ENCODE data around the gene DHRSX.

DNA sequence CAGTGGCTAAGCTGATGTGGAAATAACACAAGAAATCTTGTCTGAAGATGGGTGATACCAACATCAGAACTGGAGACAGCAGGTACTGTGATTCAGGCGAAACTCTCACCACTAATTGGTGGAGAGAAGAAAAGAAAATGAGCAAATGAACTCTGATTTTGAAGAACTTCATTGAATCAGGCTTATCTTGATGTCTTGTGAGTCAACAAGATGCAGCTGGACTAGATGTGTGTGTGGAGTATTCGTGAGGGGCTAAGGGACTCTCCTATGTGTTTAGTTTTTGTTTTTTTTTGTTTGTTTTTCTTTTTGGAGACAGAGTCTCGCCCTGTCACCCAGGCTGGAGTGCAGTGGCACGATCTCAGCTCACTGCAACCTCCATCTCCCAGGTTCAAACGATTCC is 131.6 kb downstream of the DHRSX start:
- TF ChIP-seq, protein P1, sequence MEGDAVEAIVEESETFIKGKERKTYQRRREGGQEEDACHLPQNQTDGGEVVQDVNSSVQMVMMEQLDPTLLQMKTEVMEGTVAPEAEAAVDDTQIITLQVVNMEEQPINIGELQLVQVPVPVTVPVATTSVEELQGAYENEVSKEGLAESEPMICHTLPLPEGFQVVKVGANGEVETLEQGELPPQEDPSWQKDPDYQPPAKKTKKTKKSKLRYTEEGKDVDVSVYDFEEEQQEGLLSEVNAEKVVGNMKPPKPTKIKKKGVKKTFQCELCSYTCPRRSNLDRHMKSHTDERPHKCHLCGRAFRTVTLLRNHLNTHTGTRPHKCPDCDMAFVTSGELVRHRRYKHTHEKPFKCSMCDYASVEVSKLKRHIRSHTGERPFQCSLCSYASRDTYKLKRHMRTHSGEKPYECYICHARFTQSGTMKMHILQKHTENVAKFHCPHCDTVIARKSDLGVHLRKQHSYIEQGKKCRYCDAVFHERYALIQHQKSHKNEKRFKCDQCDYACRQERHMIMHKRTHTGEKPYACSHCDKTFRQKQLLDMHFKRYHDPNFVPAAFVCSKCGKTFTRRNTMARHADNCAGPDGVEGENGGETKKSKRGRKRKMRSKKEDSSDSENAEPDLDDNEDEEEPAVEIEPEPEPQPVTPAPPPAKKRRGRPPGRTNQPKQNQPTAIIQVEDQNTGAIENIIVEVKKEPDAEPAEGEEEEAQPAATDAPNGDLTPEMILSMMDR (conservative IDR thresholded peaks at IDR 0.05; ENCODE audit: low read depth, low read length), result no peak
- no peak for TF ChIP-seq EZH2phosphoT487 (IDR thresholded peaks at IDR 0.05; ENCODE audit: borderline replicate concordance, low read length)
- TF ChIP-seq EZH2 (IDR thresholded peaks at IDR 0.05; ENCODE audit: low read length, unreplicated experiment), result no peak

Measured in PC-3 (cell line).